Thyroid gland (tissue), 4 donors: ENCODE data around the gene RTP5.
"Not testable (repeated sequence)": the region's sequence is repeated elsewhere in the genome, so short reads cannot be mapped to it uniquely, and the experiment has no call there.

ENCODE experiments used
- CTCF ChIP-seq, 6 experiments: fragments of 200-600 bp in 3 of 6; fragments of 450-650 bp in 3 of 6; sonication (generic) in 3 of 6; IDR thresholded peaks; one replicate each; pipeline ENCODE4 v1.5.1; 2016 to 2019; ENCODE audit warnings: antibody characterized with exemption in 6 of 6, mild to moderate bottlenecking in 2 of 6, inconsistent platforms in 1 of 6, moderate library complexity in 1 of 6
- POLR2A ChIP-seq, 2 donors: fragments of 450-650 bp; IDR thresholded peaks; one replicate each; pipeline ENCODE4 v1.6.1; 2017; ENCODE audit warnings: antibody characterized with exemption in 2 of 2, mild to moderate bottlenecking in 2 of 2, moderate library complexity in 1 of 2

GRCh38 chr2:241907831-241908230 lies 38.3 kb downstream of the RTP5 start:
- not testable (repeated sequence) for TF ChIP-seq CTCF, POLR2A (IDR thresholded peaks at IDR 0.05)
